ENCODE data around the gene RPTOR. TPM values are rescaled to one million over a fixed set of nuclear protein-coding genes. Genes with fewer than 3 reads are reported as not detected.

Gene RPTOR
- total RNA-seq, 4 donors from 2014 or later, result 34.1 to 65.8 (median 43.6) TPM

DNA sequence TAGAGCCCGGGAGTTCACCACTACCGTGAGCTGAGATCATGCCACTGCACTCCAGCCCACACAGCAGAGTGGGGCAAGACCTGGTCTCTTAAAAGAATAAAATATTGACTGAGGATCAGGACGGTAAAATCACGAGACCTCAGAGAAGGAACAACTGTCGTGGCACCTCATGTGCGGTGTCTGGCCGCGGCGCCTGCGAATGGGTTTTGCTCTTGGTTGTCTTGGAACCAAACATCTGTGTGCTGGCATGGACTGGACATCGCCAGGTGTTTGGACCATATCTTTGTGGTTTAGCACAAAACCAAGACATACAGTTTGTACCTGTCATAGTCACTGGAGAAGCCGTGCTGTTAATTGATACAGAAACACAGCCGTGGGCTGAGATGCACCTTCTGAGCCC is 234.1 kb downstream of the RPTOR start:
- peaks cover 5 to 76% (median 50%) of the 10 kb centered on the region in 4 donors for H3K4me1 ChIP-seq

GRCh38 chr17:80779336-80779735 is 234.7 kb downstream of the RPTOR start:
- no peak overlapping the region for H3K27ac ChIP-seq (replicated peaks in 1 of 4)
- no peak for DNase-seq (ENCODE audit: extremely low spot score)
- H3K4me3 ChIP-seq, result no peak overlapping the region
- no peaks in the 10 kb centered on the region for H3K27me3 ChIP-seq
- 97% methylated on average over 7 of the region's 24 CpGs for WGBS
- intact Hi-C loops (cut with DNase I), result loop anchor here (10.0 kb wide), 1 partner anchor 55 kb away; no protein-coding TSS in a partner anchor
- peaks cover 0 to 76% (median 50%) of the 10 kb centered on the region in 4 donors for H3K4me1 ChIP-seq
- peaks cover 0 to 15% (median 0%) of the 10 kb centered on the region in 4 donors for H3K36me3 ChIP-seq
- H3K9me3 ChIP-seq, result no peaks in the 10 kb centered on the region
- no peak for TF ChIP-seq CTCF (IDR thresholded peaks at IDR 0.05)
- no peak for TF ChIP-seq POLR2A (IDR thresholded peaks at IDR 0.05; ENCODE audit: low read depth)
- TF ChIP-seq EP300 (IDR thresholded peaks at IDR 0.05), result no peak
- no peak for TF ChIP-seq POLR2AphosphoS5 (IDR thresholded peaks at IDR 0.05)

More for the DNA sequence above, 234.1 kb downstream of the RPTOR start:
- WGBS, result 96% methylated on average over 11 of the region's 13 CpGs
- Histone ChIP-seq H3K9me3 (no peaks in the 10 kb centered on the region), H3K27me3 (no peaks in the 10 kb centered on the region), H3K4me3 (no peak overlapping the region), H3K27ac (replicated peaks in 1 of 4) (no peak overlapping the region), H3K36me3 (peaks cover 0 to 15% (median 0%) of the 10 kb centered on the region in 4 donors)
- DNase-seq (ENCODE audit: extremely low spot score), result no peak
- intact Hi-C loops (cut with DNase I), result loop anchor here (10.0 kb wide), 1 partner anchor 56 kb away; no protein-coding TSS in a partner anchor
- no peak for TF ChIP-seq EP300 (IDR thresholded peaks at IDR 0.05)
- TF ChIP-seq CTCF (IDR thresholded peaks at IDR 0.05), result no peak
- TF ChIP-seq POLR2A (IDR thresholded peaks at IDR 0.05; ENCODE audit: low read depth), result no peak
- no peak for TF ChIP-seq POLR2AphosphoS5 (IDR thresholded peaks at IDR 0.05)

DNA sequence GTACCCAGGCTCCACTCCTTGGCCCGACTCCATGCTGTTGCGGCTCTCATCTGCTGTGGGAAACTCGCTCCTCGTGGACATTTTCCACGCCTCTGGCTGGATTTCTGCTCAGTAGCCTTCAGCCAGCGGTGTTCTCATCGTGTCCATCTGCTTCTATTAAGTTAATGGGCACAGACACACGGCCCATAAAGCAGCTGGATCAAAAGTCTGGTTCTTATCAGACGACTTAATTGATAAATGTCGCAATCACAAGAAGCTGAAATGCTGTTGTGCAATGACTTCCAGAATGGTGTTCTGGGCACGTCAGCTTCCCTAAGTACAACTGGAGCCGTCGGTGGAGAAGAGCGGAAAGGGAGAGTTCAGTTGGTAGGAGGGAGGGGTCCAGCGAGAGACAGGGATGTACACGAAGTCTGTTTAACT is 235.3 kb downstream of the RPTOR start:
- Histone ChIP-seq H3K4me3 (no peak overlapping the region), H3K9me3 (no peaks in the 10 kb centered on the region), H3K27ac (replicated peaks in 1 of 4) (peak overlapping the region in 3 of 4 donors; percentile 34 to 70 (median 46)), H3K4me1 (peaks cover 0 to 71% (median 46%) of the 10 kb centered on the region in 4 donors), H3K36me3 (peaks cover 0 to 15% (median 0%) of the 10 kb centered on the region in 4 donors), H3K27me3 (no peaks in the 10 kb centered on the region)
- intact Hi-C loops (cut with DNase I), result loop anchor here (10.0 kb wide), 1 partner anchor 55 kb away; no protein-coding TSS in a partner anchor
- peak; percentile 31 to 59 for TF ChIP-seq POLR2AphosphoS5 (IDR thresholded peaks at IDR 0.05)
- TF ChIP-seq EP300 (IDR thresholded peaks at IDR 0.05), result no peak
- TF ChIP-seq CTCF (IDR thresholded peaks at IDR 0.05), result no peak
- TF ChIP-seq POLR2A (IDR thresholded peaks at IDR 0.05; ENCODE audit: low read depth), result no peak
- DNase-seq (ENCODE audit: extremely low spot score), result no peak
- WGBS, result 78% methylated on average over 15 of the region's 16 CpGs

DNA sequence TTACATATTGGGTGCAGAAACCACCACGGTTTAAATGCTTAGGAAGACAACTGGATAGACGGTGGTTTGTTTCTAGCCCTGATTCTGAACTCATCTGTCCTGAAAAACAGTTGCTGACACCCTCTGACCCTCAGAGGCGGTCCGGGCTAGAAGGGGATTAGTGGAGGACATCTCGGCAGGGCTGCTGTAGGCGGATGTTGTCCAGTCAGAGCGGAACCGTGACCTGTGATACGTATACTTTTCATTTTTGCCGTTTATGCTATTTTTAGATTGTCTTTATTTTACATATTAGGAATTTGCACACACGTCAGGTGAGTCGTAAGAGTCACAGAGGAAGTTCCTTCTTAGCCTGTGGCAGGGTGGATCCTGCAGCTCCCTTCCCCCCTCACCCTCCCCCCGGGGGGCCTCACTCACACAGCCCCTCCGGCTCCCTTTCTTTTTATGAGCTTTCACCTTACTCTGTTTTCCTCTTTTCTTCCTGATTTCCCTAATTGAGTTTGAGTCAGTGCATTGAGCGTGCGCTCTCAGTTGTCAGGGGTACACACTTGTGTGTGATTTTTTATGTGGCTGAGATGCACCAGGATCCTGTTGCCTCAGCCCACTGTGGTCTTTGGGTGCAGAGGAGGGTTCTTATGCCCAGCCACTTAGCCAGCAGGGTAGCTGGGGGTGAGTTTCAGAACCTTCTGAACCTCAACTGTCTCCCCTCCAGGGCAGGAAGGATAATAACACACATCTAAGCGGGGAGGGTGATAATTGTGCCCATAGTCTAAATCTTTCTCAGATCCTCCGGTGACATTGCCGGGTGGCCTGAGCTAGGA is 236.0 kb downstream of the RPTOR start:
- Histone ChIP-seq H3K9me3 (no peaks in the 10 kb centered on the region), H3K27ac (replicated peaks in 1 of 4) (peak overlapping the region in 3 of 4 donors; percentile 16 to 70 (median 46)), H3K36me3 (peaks cover 0 to 15% (median 0%) of the 10 kb centered on the region in 4 donors), H3K4me1 (peaks cover 0 to 66% (median 42%) of the 10 kb centered on the region in 4 donors), H3K4me3 (no peak overlapping the region), H3K27me3 (no peaks in the 10 kb centered on the region)
- 68% methylated on average over 19 of the region's 19 CpGs for WGBS
- no peak for DNase-seq (ENCODE audit: extremely low spot score)
- intact Hi-C loops (cut with DNase I), result no loop called here
- TF ChIP-seq CTCF (IDR thresholded peaks at IDR 0.05) (no peak), POLR2AphosphoS5 (IDR thresholded peaks at IDR 0.05) (no peak)

Measured in esophagus muscularis mucosa (tissue), 4 donors.